GM21723 (cell line): Measurements from ENCODE around the gene CPLX1.

Source experiments
- ATAC-seq: cut with Tn5 transposase; IDR thresholded peaks from one replicate; pipeline ENCODE4 v1.9.1; 2021; ENCODE audit warnings: mild to moderate bottlenecking, moderate library complexity; ENCODE audit not compliant: unreplicated experiment

The CPLX1 gene

GRCh38 chr4:856225-856901, 30.4 kb upstream of the CPLX1 start:
- no peak for ATAC-seq

GRCh38 chr4:855880-856224, 29.9 kb upstream of the CPLX1 start:
- ATAC-seq = no peak

DNA sequence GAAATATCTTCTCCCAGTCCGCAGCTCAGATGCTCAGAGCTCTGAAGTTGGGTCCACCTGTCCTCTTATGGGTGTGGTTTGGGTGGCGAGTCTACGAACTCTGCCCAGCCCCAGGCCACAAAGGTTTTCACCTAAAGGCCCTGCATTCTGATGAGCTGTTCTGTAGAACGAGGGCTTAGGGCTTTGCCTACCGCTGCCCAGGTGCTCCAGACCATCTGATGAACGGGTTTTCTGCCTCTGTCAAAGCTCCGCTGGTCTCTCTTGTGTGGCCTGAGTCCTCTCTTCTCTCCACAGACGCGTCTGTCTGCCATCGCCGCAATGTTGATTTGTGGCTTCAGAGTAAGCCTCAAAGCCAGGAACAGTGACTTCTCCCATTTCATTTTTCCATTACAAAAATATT, 28.4 kb upstream of the CPLX1 start:
- no peak for ATAC-seq

- ATAC-seq = no peak
Measured at GRCh38 chr4:853416-853781, 27.5 kb upstream of the CPLX1 start.

DNA sequence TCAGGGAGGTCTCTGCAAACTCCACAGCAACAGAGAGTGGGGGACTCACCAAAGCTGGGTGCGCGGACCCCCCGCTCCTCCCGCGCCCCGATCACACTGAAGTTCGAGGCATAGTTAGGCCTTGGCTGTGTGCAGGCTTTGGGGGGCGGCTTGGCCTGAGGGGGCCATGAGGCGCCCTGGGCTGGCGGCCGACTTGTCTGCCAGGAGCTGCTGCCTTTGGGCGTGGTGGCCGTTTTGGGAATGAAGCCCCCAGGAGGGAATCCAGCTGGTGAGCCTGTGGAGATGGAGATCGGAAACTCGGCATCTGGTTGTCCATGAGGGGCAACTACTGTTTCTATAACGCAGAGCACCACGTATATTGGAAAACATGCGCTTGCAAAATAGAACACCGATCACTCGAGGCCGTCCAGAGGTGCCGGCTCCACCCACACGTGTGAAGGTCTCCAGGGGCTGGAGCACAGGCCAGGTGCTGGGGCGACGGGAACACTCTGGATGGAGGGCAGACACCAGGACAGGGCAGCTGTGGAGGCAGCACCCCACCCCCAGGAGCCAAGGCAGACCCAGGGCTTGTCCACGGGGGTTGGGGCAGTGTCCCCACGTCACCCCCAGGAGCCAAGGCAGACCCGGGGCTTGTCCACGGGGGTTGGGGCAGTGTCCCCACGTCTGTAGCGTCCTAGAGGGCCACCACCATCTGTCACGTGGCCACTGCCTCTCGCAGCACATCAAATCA, 25.9 kb upstream of the CPLX1 start:
- no peak for ATAC-seq

DNA sequence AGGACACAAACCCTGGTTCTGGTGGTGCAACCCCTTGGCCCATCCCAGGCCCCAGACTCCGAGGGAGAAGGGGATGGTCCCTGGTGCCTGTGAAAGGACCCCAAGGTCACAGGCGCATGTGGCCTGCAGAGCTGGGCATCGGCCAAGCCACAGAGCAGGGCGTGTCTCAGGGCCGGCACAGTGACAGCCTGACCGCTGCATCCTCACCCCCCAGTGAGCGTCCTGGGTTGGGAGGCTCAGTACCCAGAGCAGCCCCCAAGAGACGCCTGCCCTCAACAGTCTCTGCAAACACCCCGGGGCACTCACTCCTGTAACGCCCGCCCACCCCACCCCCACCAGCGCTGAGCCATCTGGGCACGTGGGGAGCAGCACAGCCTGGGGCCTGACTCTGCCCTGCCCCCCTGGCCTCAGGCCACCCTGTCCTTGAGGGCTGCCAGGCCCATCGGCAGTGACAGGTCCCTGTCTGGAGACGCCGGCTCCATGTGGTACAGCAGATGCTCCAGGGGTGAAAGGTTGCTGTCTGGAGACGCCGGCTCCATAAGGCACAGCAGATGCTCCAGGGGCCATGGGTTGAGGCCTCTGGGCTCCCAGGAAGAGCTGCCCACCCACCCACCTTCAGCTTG, 24.5 kb upstream of the CPLX1 start:
- ATAC-seq = no peak

DNA sequence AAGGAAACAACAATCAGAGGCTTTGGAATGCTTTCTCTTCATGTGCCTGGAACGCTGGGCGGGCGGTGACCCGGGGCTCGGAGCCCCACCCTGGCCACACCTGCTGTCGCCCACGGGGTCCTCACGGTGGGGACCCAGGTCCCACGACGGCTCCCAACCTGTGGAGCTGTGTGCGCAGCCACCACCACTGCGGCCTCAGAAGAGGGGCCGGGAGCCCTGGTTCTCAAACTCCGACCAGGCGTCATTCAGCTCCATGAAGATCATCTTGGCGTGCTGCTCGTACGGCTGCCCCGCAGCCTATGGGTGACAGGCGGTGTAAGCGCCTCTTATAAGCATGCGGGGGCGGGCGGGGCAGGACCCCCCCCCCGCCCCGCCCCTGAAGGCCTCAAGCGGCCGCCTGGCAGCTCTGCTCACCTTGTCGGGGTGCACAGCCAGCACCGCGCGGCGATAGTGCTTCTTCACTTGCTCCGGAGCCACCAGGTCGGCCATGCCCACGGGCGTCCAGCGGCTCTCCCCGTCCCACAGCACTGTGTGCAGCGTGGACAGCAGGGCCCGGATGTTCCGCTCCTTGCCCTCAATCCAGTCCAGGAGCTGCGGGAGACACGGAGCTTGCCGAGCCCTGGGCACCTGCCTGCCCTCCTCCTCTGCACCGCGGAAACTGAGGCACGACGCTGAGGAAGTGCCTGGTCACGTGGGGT, 23.7 kb upstream of the CPLX1 start:
- no peak for ATAC-seq

DNA sequence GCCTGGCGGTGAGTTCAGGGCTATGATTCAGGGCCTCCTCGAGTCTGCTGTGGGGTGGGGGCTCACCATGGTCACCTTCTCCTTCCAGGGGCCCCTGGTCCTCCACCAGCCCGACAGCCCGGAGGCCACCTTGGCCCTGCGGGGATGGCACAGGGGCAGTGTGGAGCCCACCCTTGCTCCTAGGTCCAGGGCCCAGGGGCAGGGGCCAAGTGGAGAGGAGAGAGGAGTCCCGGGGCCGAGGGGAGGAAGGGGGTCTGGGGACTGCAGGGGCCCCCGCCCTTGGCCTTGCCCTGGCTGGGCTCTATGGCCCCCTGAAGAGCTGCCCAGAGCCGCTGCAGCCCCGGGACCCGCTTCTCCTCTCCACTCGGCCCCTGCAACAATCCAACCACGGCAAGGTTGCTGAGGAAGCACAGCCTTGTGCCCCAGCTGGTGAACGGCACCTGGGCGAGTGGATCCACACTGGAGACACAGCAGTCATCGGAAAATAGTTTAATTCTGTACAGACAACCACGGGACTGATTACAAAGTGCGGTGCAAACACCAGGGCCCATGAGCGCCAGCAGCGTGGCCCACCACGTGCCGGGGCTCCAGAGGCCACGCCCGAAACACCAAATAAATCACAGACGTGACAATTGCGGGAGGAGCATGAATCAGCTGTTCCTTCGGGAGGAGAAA, 23.0 kb upstream of the CPLX1 start:
- ATAC-seq = no peak

GRCh38 chr4:848307-848691, 22.4 kb upstream of the CPLX1 start:
- no peak for ATAC-seq

GRCh38 chr4:845836-846251, 19.9 kb upstream of the CPLX1 start:
- no peak for ATAC-seq

GRCh38 chr4:845233-845835, 19.4 kb upstream of the CPLX1 start:
- no peak for ATAC-seq

DNA sequence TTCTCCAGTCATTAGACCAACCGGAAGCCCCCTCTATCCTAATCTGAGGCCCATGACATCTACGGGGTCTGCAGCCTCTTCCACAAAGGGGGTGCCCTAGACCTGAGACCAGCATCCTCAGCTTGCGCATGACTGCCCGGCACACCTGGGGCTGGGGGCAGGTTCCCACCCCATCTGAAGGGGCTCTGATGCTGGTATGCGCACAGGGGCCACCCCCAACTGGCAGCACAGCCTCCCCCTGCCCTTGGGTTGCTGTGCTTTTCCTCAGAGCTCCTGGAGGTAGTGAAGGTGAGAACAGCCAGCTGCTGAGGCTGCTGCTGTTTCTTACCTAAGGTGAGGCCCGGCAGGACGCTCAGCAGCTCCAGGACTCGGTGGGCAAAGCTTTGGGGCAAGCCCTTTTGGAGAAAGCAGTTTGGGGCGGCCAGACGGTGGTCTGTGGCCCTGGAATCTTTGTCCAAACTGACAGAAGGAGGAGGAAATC, 18.9 kb upstream of the CPLX1 start:
- no peak for ATAC-seq

DNA sequence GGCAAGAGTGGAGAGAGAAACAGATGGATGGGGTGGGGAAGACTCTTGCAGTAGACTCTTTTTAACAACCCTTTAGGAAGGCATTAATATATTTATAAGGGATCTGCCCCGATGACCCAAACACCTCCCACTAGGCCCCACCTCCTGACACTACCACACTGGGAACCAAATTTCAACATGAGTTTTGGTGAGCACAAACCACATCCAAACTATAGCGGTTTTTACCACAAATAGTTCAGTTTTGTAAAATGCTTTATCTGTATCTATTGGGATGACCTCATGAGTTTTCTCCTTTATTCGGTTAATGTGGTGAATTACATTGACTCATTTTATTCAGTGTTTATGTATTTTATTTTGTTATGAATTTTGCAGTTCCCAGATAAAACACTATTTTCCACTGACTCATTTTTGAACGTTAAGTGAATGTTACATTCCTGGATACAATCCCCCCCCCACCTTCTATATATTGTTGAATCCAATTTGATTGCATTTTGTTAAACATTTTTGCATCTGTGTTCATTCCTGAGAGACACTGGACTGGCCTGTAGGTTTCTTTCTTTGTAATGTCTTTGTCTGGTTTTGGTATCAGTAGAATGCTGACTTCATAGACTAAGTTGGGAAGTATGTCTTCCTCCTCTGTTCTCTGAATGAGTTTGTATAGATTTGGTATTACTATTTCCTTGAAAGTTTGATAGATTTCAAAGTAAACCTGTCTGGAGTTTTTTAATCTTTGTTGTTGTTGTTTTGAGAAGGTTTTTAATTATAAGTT, 13.9 kb upstream of the CPLX1 start:
- no peak for ATAC-seq

- no peak for ATAC-seq
Measured at GRCh38 chr4:837772-838171, 11.8 kb upstream of the CPLX1 start.

DNA sequence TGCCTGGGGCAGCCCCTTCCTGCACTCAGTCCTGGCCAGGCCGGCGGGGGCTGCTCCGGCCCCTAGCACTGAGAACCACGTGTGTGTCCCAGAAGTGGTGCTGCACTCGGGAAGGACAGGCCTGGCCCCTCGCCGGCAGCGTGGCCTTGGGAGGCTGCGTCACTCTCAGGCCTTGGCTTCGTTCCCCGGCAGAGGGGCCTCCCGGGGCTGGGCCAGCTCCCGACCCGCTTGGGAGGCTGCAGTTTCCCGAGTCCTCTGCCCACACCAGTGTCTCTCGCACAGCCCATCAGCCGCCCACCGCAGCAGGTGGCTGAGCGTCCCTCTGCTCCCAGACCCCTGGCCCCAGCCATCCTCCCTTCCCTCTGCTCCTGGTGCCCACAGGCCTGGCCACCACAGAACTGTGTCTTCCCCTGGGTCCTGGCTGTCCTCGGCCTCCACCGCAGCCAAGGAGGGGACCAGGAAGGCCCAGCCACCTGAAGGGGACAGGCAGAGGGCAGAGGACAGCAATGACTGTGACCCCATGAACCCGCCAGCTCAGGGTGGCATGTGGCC, 10.9 kb upstream of the CPLX1 start:
- no peak for ATAC-seq

GRCh38 chr4:836003-836511, 10.1 kb upstream of the CPLX1 start:
- no peak for ATAC-seq

- no peak for ATAC-seq
Measured at GRCh38 chr4:835148-836002, 9.4 kb upstream of the CPLX1 start.

- ATAC-seq = no peak
Measured at GRCh38 chr4:834368-835147, 8.6 kb upstream of the CPLX1 start.
